NB4 (cell line): ENCODE results near the gene AKNA.

Source experiments
- TF ChIP-seq, protein P1 (sequence below): IDR thresholded peaks from one replicate; pipeline ENCODE4 v1.5.1; 2012; ENCODE audit warnings: low read depth, low read length
- TF ChIP-seq, protein P2 (sequence below): IDR thresholded peaks from 2 replicates; pipeline ENCODE4 v1.6.1; 2011; ENCODE audit warnings: low read depth, low read length

DNA sequence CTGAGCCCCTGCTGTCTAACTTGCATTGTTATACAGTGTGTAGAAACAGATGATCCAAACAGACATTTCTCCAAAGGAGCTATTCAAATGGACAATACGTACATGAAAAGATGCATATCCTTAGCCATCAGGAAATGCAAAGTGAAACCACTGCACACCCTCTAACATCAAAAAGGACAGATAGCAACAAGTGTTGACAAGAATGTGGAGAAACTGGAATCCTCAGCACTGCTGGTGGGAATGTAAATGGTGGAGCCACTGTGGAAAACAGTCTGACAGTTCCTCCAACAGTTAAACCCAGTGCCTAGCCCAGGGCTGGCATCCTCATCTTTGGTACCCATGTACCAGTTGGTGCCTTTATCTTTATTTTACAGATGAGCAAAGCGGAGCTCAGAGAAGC lies 49.6 kb downstream of the AKNA start:
- TF ChIP-seq, protein P1, sequence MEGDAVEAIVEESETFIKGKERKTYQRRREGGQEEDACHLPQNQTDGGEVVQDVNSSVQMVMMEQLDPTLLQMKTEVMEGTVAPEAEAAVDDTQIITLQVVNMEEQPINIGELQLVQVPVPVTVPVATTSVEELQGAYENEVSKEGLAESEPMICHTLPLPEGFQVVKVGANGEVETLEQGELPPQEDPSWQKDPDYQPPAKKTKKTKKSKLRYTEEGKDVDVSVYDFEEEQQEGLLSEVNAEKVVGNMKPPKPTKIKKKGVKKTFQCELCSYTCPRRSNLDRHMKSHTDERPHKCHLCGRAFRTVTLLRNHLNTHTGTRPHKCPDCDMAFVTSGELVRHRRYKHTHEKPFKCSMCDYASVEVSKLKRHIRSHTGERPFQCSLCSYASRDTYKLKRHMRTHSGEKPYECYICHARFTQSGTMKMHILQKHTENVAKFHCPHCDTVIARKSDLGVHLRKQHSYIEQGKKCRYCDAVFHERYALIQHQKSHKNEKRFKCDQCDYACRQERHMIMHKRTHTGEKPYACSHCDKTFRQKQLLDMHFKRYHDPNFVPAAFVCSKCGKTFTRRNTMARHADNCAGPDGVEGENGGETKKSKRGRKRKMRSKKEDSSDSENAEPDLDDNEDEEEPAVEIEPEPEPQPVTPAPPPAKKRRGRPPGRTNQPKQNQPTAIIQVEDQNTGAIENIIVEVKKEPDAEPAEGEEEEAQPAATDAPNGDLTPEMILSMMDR: no peak
- TF ChIP-seq, protein P2, sequence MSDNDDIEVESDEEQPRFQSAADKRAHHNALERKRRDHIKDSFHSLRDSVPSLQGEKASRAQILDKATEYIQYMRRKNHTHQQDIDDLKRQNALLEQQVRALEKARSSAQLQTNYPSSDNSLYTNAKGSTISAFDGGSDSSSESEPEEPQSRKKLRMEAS: no peak
